Activated T-cell treated with anti-CD3 and anti-CD28 coated beads, Interleukin-2, amount 50 U/mL, for 4 hours (primary cell): ENCODE measurements around the gene EPB41L3. TPM values are rescaled to one million over a fixed set of nuclear protein-coding genes. Genes with fewer than 3 reads are reported as not detected.

Experiments
- ATAC-seq, 2 donors: fragments of 200-7000 bp; cut with Tn5 transposase; one replicate each; pipeline ENCODE4 v1.10.0; 2021
- DNase-seq: peaks from one replicate; pipeline ENCODE4 v3.0.0-alpha.2; 2020
- H3K27me3 Mint-ChIP-seq: one replicate; pipeline ENCODE4 v1.8.0; 2021; ENCODE audit warnings: low read depth, mixed read lengths
- H3K36me3 Mint-ChIP-seq: one replicate; pipeline ENCODE4 v1.8.0; 2022; ENCODE audit warnings: mixed read lengths; ENCODE audit not compliant: insufficient read depth
- H3K4me1 Mint-ChIP-seq: one replicate; pipeline ENCODE4 v1.8.0; 2021; ENCODE audit warnings: low read depth, mixed read lengths
- H3K4me3 Mint-ChIP-seq: one replicate; pipeline ENCODE4 v1.8.0; 2021; ENCODE audit warnings: mild to moderate bottlenecking, moderate library complexity, mixed read lengths
- H3K9me3 Mint-ChIP-seq: one replicate; pipeline ENCODE4 v1.8.0; 2021; ENCODE audit warnings: mixed read lengths
- total RNA-seq, 3 donors: library from RNA; stranded (reverse); gene quantifications; one replicate each; pipeline ENCODE4 v1.2.1, GENCODE V29; 2021

The EPB41L3 gene
- total RNA-seq, 3 donors from 2014 or later, result 0.25 to 1.1 (median 0.57) TPM

DNA sequence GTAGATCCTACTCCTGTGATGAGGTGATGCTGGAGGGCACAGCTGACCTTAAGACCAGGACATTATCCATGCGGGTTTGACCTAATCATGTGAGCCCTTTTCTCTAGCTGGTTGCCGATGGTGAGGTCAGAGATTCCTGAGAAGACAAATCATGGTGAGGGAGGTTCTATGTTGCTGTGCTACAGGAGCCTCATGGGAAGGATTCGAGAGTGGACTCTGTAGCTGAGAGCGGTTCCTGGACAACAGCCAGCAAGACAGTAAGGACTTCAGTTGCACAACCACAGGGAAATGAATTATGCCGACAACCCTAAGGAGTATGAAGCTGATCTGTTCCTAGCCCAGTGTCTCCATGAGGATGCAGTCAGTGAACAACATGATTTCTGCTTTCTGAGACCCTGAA is 80.4 kb downstream of the EPB41L3 start:
- ATAC-seq (no peak), DNase-seq (no peak)
- no peaks in the 10 kb centered on the region for H3K4me1 Mint-ChIP-seq
- H3K9me3 Mint-ChIP-seq, result no peaks in the 10 kb centered on the region
- H3K36me3 Mint-ChIP-seq, result no peaks in the 10 kb centered on the region
- peaks cover 5% of the 10 kb centered on the region for H3K27me3 Mint-ChIP-seq
- H3K4me3 Mint-ChIP-seq, result no peak overlapping the region

DNA sequence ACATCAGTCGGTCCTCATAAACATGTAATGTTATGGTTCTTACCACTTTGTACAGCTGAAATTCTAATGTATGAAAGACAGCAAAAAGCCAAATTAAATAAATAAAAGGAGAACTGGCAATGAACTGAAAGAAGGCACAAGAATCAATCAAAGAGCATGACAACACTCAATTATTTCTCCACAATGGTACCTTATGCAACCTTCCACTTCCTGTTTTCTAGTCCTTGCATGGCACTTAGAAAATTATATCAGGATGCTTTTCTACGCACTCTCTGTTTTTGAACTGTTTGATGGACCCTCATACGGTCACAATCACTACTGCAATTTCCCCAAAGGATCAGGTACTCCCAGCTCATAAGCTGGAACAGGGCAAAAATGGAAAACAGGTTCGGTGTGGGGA is 81.6 kb downstream of the EPB41L3 start:
- ATAC-seq (no peak), DNase-seq (no peak)
- Mint-ChIP-seq H3K4me3 (no peak overlapping the region), H3K36me3 (no peaks in the 10 kb centered on the region), H3K4me1 (peaks cover under 1% of the 10 kb centered on the region), H3K9me3 (no peaks in the 10 kb centered on the region), H3K27me3 (peaks cover 3% of the 10 kb centered on the region)

DNA sequence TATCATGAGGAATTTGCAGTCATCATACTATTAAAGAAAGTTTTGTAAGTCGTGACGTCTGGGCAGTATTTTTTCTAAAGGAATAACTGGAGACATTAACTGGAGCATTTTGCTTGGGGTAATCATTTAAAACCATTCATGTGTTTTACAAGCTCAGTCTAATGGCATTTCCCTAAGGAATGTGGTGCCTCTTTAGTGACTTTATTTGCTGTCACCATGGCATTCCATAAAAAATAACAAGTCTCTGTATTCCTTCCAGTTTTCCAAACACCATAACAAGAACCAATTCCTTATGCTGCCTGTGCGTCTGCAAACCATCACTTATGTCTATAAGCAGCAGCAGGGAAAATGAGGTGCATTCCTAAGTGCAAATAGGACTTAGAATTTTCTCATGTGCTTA is 82.8 kb downstream of the EPB41L3 start:
- Mint-ChIP-seq H3K4me3 (no peak overlapping the region), H3K36me3 (no peaks in the 10 kb centered on the region), H3K9me3 (no peaks in the 10 kb centered on the region), H3K27me3 (no peaks in the 10 kb centered on the region), H3K4me1 (peaks cover 2% of the 10 kb centered on the region)
- DNase-seq (no peak), ATAC-seq (no peak)

DNA sequence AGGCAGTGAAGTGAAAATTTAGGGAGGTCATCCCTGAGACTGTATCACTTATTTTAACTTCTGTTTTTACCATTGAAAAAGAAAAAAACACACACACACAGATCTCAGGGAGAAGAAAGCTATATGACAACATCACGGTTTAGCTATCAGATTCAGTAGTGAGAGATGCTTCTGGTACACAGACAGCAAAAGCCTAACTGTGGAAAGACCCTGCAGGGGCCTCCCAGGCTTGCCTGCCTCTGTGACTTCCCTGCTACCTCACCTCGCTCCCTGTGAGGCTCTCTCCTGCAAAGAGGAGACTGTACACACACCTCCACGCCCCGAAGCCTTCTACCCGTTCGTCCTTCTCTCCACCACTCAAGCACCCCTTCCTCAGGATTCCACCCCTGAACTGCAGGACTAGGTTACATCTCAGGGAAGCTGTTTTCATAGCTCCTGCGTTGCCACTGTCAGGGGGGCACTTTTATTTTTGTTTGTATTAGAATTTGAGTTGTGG is 86.3 kb downstream of the EPB41L3 start:
- Mint-ChIP-seq H3K27me3 (peaks cover 4% of the 10 kb centered on the region), H3K4me3 (peak overlapping the region; percentile 58), H3K9me3 (no peaks in the 10 kb centered on the region), H3K4me1 (peaks cover 5% of the 10 kb centered on the region), H3K36me3 (no peaks in the 10 kb centered on the region)
- DNase-seq (no peak), ATAC-seq (peak in 1 of 2 donors; percentile 47)

DNA sequence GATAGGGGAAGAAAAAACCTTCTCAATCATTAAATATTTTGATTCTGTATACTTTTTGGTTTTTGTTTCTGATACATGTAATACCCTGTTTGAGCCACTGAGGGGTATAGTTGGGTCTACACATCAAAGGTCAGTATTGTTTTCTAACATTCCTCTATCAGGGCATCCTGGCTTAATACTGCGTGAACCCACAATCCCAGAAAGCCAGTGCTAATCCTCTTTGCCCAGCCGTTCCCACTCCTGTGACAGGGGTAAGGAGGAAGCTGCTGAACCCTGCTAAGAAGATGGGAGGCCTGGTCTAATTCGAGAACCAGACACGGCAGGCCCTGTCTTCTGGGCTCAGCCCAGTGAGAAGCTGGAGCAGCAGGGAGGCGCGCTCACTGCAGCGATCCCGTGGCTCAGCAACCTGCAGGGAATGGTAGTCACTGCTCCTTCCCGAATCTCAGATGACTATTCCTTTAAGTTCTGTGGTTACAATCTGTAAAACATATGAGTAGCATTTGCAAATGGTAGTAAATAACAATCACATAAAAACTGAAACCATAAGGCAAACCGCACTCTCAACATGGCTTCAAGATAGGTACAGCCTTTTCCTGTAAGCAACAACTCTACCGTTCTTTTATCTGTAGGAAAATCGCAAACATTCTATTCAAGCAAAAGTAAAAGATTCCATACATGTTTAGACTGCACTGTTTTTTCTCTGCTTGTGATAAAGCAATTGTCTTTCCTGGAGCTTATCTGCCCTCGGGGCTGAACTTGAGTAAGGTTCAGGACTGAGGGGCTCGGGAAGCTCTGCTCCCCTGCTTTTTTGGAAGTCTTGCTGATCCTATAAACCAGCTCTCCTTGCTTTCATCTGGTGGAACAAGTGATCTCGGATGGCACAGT is 87.0 kb downstream of the EPB41L3 start:
- Mint-ChIP-seq H3K9me3 (no peaks in the 10 kb centered on the region), H3K4me1 (peaks cover 5% of the 10 kb centered on the region), H3K4me3 (peak overlapping the region; percentile 58), H3K27me3 (peaks cover 4% of the 10 kb centered on the region), H3K36me3 (no peaks in the 10 kb centered on the region)
- ATAC-seq (peak in 1 of 2 donors; percentile 71), DNase-seq (no peak)

DNA sequence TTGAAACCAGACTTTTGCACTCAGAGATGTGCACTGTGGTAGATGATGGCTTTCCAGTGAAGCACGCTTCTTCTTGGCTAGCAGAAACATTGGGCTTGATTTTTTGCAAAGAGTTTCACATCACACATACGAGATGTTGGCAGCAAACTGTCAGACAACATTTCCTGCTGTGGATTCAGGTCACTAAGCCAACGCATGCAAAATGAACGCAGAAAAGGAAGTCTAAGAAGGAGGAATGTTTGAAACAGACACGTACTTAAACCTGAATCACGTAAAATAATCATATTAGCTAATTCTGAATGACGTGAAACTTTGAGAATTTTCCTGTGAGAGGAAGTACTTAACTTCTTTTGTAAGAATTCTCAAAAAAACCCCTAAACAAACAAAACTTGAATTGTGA is 88.1 kb downstream of the EPB41L3 start:
- H3K4me3 Mint-ChIP-seq, result no peak overlapping the region
- H3K27me3 Mint-ChIP-seq, result peaks cover 4% of the 10 kb centered on the region
- H3K4me1 Mint-ChIP-seq, result peaks cover 5% of the 10 kb centered on the region
- H3K9me3 Mint-ChIP-seq, result no peaks in the 10 kb centered on the region
- DNase-seq (no peak), ATAC-seq (no peak)
- H3K36me3 Mint-ChIP-seq, result no peaks in the 10 kb centered on the region

DNA sequence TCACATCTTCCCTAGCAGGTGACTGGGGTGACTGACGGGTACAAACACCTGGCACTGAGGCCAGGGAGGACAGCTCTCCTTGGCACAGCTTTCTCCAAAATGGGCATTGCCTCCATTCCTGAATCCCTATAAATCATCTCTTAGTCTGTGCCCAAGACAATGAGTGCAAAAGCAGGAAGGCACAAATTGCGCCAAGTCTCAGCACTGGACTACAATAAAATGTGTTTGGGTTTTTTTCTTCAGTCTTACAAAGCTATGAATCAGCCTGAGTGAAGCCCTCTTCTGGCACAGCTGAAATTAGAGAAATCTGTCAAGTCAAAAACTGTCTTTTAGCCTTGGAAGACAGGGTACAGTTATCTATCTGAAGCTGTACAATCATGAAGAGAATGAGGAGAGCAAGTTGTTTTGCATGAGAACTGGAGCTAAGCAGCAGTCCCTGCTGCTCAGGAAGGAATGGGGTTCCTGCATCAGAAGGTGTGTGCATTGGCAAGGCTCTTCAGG is 90.8 kb downstream of the EPB41L3 start:
- no peaks in the 10 kb centered on the region for H3K36me3 Mint-ChIP-seq
- H3K4me1 Mint-ChIP-seq, result peaks cover 5% of the 10 kb centered on the region
- H3K27me3 Mint-ChIP-seq, result peaks cover 4% of the 10 kb centered on the region
- H3K9me3 Mint-ChIP-seq, result no peaks in the 10 kb centered on the region
- ATAC-seq (no peak), DNase-seq (no peak)
- no peak overlapping the region for H3K4me3 Mint-ChIP-seq

DNA sequence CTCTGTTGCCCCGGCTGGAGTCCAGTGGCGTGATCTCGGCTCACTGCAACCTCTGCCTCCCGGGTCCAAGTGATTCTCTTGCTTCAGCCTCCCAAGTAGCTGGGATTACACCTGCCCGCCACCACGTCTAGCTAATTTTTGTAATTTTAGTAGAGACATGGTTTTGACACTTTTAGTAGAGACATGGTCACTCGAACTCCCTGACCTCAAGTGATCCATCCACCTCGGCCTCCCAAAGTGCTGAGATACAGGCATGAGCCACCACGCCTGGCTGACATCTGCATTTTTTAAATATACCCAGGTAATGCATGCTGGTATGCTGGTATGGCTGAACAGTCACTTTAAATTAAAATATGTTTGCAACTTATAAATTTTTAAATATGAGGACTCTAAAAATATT is 91.9 kb downstream of the EPB41L3 start:
- DNase-seq (no peak), ATAC-seq (no peak)
- Mint-ChIP-seq H3K36me3 (no peaks in the 10 kb centered on the region), H3K9me3 (no peaks in the 10 kb centered on the region), H3K4me3 (no peak overlapping the region), H3K27me3 (peaks cover 4% of the 10 kb centered on the region), H3K4me1 (peaks cover 3% of the 10 kb centered on the region)

DNA sequence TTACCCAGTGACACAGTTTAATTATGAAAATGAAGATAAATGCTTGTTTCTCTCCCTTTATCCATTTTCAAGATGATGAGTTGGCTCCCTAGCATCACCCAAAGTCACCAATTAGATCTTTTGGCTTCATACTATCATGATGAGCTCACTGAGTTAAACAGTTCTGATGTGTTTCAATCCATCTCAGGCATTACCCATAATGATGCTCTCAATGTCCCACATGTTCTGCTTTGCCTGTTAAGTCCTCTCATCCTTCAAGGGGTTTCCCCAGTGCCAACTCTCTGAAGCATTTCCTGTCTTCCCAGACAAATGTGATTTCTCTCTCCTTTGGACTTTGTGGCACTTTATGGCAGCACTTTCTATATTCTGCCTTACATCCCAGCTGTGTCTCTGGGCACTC is 92.6 kb downstream of the EPB41L3 start:
- Mint-ChIP-seq H3K4me1 (peaks cover 3% of the 10 kb centered on the region), H3K4me3 (no peak overlapping the region), H3K9me3 (no peaks in the 10 kb centered on the region), H3K36me3 (no peaks in the 10 kb centered on the region), H3K27me3 (peaks cover 4% of the 10 kb centered on the region)
- no peak for ATAC-seq
- no peak for DNase-seq

DNA sequence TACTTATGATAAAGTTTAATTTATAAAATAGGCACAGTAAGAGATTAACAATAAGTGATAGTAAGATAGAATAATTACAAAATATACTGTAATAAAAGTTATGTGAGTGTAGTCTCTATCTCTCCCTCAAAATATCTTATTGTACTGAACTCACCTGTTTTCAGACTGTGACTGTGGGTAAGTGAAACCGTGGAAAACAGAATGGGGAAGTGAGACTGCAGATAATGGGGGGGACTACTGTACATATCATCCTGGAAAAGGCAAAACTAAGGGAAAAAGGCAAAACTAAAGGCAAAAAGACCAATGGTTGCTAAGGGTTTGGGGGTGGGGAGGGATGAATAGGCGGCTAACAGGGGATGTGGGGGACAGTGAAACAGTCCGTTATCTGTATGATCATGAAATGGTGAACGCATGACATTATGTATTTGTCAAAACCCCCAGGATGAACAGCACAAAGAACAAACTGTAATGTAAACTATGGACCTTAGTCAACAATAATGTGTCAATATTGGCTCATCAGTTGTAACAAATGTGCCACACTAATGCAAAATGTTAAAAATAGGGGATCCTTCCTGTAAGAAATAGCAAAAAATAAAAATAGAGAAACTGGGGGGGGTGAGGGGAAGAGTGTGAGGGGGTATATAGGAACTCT is 93.8 kb downstream of the EPB41L3 start:
- Mint-ChIP-seq H3K36me3 (no peaks in the 10 kb centered on the region), H3K9me3 (no peaks in the 10 kb centered on the region), H3K27me3 (peaks cover 2% of the 10 kb centered on the region), H3K4me1 (peaks cover 3% of the 10 kb centered on the region), H3K4me3 (no peak overlapping the region)
- ATAC-seq, result no peak
- no peak for DNase-seq

DNA sequence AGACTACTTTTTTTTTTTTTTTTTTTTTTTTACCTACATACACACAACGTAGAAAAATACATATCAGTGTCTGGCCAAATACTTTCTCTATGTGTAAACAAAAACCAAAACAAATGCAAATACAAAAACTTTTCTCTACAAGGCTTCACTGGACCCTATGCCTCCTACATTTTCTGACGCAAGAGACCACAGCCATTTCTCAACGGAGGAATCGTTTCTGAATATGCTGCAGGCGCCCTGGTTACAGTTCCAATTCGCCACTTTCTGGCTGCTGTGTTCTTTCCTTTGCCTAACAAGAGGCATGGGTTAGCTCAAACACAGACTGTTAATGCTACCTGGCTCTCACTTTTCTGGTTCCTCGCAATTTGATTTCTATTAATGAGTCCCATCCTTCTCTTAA is 96.4 kb downstream of the EPB41L3 start:
- ATAC-seq (no peak), DNase-seq (no peak)
- no peaks in the 10 kb centered on the region for H3K36me3 Mint-ChIP-seq
- no peak overlapping the region for H3K4me3 Mint-ChIP-seq
- H3K27me3 Mint-ChIP-seq, result peaks cover 7% of the 10 kb centered on the region
- H3K9me3 Mint-ChIP-seq, result no peaks in the 10 kb centered on the region
- peaks cover 7% of the 10 kb centered on the region for H3K4me1 Mint-ChIP-seq

DNA sequence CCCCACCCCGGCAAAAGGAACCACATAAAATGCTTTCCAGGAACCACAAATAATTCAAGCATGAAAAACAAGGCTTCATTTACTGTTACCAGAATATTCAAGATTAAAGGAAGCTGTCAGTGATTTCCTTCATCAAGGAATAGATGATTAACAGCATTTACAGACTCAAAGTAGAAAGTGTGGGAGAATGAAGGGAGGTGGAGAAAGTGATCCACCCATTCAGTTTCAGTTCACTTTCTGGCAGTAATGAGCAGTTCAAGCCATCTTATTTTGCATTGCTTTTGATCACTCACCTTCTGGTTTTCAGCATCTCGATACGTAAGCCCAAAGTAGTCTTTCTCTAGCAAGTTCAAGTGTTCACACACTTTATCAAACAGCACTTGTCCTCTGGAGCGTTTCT is 99.0 kb downstream of the EPB41L3 start:
- Mint-ChIP-seq H3K9me3 (no peaks in the 10 kb centered on the region), H3K36me3 (no peaks in the 10 kb centered on the region), H3K4me3 (no peak overlapping the region), H3K27me3 (peaks cover 10% of the 10 kb centered on the region), H3K4me1 (peaks cover 7% of the 10 kb centered on the region)
- ATAC-seq (no peak), DNase-seq (no peak)

DNA sequence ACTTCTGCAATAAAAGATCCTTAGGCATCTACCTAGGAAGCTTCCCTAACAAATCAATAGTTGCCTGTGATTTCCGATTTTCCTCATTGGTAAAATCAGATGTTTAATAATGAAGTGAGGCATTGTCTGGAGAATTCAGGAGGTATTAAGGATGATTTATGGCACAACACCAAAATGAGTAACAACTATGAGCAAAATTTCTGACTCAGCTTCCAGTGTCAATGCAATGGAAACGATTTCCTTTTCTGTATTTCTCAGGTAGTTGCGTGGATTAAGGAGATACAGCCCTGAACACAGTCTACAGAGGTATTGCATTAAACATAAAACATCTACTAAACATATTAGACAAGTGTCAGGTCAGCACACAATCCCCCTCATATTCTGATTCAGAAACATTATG is 99.5 kb downstream of the EPB41L3 start:
- H3K9me3 Mint-ChIP-seq, result no peaks in the 10 kb centered on the region
- H3K4me3 Mint-ChIP-seq, result no peak overlapping the region
- DNase-seq, result no peak
- ATAC-seq, result no peak
- peaks cover 10% of the 10 kb centered on the region for H3K27me3 Mint-ChIP-seq
- peaks cover 7% of the 10 kb centered on the region for H3K4me1 Mint-ChIP-seq
- H3K36me3 Mint-ChIP-seq, result no peaks in the 10 kb centered on the region

DNA sequence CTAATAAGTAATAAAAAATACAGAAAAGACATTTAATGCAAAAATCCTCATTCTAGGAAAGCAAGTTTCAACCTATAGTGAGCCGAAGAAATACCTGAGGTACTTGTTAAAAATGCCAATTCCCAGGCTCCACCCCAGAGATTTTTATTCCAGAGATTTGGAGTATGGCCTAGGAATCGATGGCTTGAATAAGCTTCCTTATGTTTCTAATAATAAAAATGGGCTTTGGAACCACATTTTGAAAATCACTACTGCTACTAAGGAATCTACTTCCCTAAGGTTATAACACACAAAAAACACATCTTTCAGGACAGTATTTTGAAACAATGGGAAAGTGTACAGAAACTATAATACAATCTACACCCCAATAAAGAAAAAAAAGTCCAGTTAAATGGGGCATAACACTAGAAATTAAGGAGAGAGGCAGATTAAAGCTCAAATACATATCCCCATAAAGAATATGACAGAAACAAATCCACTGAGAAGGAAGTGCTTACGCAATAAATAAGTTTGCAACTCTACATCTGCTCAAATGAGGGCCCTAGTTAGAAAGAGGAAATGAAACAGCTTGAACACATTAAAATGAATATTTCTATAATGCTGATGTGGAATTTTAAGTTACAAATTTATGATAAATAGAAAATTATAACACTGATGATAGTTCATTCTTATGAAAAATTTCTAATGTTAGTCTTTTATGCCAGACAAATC is 103.7 kb downstream of the EPB41L3 start:
- H3K9me3 Mint-ChIP-seq, result no peaks in the 10 kb centered on the region
- peaks cover 10% of the 10 kb centered on the region for H3K27me3 Mint-ChIP-seq
- H3K4me1 Mint-ChIP-seq, result peaks cover 5% of the 10 kb centered on the region
- no peaks in the 10 kb centered on the region for H3K36me3 Mint-ChIP-seq
- ATAC-seq (no peak), DNase-seq (no peak)
- no peak overlapping the region for H3K4me3 Mint-ChIP-seq
